Kidney epithelial cell (primary cell): Measurements from ENCODE around the gene KLF6. TPM values are rescaled to one million over a fixed set of nuclear protein-coding genes. Genes with fewer than 3 reads are reported as not detected.

Source experiments
- DNase-seq: peaks from one replicate; pipeline ENCODE4 v3.0.0-alpha.2; 2010; ENCODE audit warnings: low read depth
- H3K27me3 ChIP-seq: 2 replicates; pipeline ENCODE4 v1.6.0; 2011; ENCODE audit warnings: low read length; ENCODE audit not compliant: control insufficient read depth, insufficient read depth
- H3K36me3 ChIP-seq: 2 replicates; pipeline ENCODE4 v1.5.1; 2011; ENCODE audit warnings: low read length; ENCODE audit not compliant: control insufficient read depth, insufficient read depth
- H3K4me3 ChIP-seq: 2 replicates; pipeline ENCODE4 v1.5.1; 2011; ENCODE audit warnings: low read depth, mild to moderate bottlenecking, control low read depth, low read length
- total RNA-seq: library from RNA; depleted of rRNA; stranded (reverse); fragments of >200 nt; gene quantifications from 2 replicates; pipeline ENCODE4 v1.2.3, GENCODE V29; 2015
- TF ChIP-seq, protein P1 (sequence below): IDR thresholded peaks from 2 replicates; pipeline ENCODE4 v1.5.1; 2011; ENCODE audit warnings: mild to moderate bottlenecking, moderate library complexity, low read length, control low read depth, inconsistent platforms; ENCODE audit not compliant: insufficient read depth, poor library complexity, severe bottlenecking

KLF6 gene
- total RNA-seq, 1 donor from 2014 or later: 125 TPM

GRCh38 chr10:3762309-3762708 is 22.7 kb downstream of the KLF6 start:
- no peak overlapping the region for H3K4me3 ChIP-seq
- no peaks in the 10 kb centered on the region for H3K36me3 ChIP-seq
- DNase-seq: no peak
- H3K27me3 ChIP-seq: no peaks in the 10 kb centered on the region
- TF ChIP-seq, protein P1, sequence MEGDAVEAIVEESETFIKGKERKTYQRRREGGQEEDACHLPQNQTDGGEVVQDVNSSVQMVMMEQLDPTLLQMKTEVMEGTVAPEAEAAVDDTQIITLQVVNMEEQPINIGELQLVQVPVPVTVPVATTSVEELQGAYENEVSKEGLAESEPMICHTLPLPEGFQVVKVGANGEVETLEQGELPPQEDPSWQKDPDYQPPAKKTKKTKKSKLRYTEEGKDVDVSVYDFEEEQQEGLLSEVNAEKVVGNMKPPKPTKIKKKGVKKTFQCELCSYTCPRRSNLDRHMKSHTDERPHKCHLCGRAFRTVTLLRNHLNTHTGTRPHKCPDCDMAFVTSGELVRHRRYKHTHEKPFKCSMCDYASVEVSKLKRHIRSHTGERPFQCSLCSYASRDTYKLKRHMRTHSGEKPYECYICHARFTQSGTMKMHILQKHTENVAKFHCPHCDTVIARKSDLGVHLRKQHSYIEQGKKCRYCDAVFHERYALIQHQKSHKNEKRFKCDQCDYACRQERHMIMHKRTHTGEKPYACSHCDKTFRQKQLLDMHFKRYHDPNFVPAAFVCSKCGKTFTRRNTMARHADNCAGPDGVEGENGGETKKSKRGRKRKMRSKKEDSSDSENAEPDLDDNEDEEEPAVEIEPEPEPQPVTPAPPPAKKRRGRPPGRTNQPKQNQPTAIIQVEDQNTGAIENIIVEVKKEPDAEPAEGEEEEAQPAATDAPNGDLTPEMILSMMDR: no peak

DNA sequence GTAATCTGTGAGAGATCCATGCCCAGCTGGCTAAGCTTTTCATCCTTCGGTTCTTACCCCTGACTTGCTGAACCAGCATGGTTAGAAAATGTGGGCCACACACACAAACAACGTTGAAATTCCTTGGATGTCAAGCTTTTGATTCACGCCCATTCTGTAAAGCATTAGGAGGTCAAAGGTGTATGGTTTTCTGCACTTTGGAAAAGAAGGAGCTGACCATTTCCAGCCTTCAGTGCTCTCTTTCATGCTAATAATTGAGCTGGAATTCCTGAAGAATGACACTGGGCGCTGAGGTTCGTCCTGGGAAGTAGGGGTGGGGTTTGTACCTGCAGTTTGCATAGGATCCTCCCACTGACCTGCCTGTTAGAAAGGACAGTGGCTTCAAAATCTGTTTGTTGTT is 23.1 kb downstream of the KLF6 start:
- no peak overlapping the region for H3K4me3 ChIP-seq
- TF ChIP-seq, protein P1: no peak
- no peak for DNase-seq

GRCh38 chr10:3761021-3761686 is 23.9 kb downstream of the KLF6 start:
- TF ChIP-seq, protein P1: no peak
- DNase-seq: no peak

More for the DNA sequence above, 23.1 kb downstream of the KLF6 start:
- Histone ChIP-seq H3K27me3 (no peaks in the 10 kb centered on the region), H3K36me3 (no peaks in the 10 kb centered on the region)

DNA sequence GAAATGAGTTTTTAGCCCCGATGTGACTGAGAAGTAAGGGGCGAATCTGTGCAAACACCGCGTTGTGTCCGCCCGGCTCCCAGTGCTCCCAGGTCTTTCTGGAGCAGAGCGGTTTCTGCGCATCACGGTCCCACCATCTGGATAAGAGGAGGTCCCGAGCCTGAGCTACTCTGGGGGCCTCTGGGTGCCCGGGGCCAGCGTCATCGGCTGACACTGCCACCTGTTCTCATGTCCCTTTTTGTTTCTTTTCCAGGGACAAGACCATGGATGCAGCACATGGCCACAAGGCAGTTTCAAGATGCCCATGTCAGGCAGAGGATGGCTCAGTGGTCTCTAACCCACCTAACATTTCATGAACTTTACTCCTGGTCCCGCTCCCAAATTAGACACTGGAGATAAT is 24.9 kb downstream of the KLF6 start:
- no peak for DNase-seq
- H3K4me3 ChIP-seq: no peak overlapping the region
- no peaks in the 10 kb centered on the region for H3K36me3 ChIP-seq
- no peaks in the 10 kb centered on the region for H3K27me3 ChIP-seq
- TF ChIP-seq, protein P1: no peak

More at GRCh38 chr10:3761021-3761686, 23.9 kb downstream of the KLF6 start:
- Histone ChIP-seq H3K27me3 (no peaks in the 10 kb centered on the region), H3K36me3 (no peaks in the 10 kb centered on the region), H3K4me3 (no peak overlapping the region)

- H3K4me3 ChIP-seq: no peak overlapping the region
- no peaks in the 10 kb centered on the region for H3K36me3 ChIP-seq
- no peaks in the 10 kb centered on the region for H3K27me3 ChIP-seq
- TF ChIP-seq, protein P1: no peak
- DNase-seq: no peak
Observed at GRCh38 chr10:3759397-3759796, 25.6 kb downstream of the KLF6 start.

GRCh38 chr10:3758491-3758970 is 26.5 kb downstream of the KLF6 start:
- H3K4me3 ChIP-seq: no peak overlapping the region
- H3K36me3 ChIP-seq: no peaks in the 10 kb centered on the region
- TF ChIP-seq, protein P1: no peak
- DNase-seq: no peak
- H3K27me3 ChIP-seq: no peaks in the 10 kb centered on the region
